T-cell (primary cell): ENCODE results near the gene SOX6. TPM values are rescaled to one million over a fixed set of nuclear protein-coding genes. Genes with fewer than 3 reads are reported as not detected.

Source experiments
- ATAC-seq, 4 experiments: fragments of 200-7000 bp in 3 of 4; fragments of 150-1000 bp in 1 of 4; cut with Tn5 transposase; replicated peaks in 1 of 4; 1 replicate in 3 of 4; 2 replicates in 1 of 4; pipeline ENCODE4 v1.10.0; 2021; ENCODE audit warnings: moderate library complexity in 3 of 4, mild to moderate bottlenecking in 2 of 4, moderate number of reproducible peaks in 1 of 4
- CTCF ChIA-PET, 2 donors: fragments of 300-600 bp; sonication (Branson Sonifier 250); formaldehyde crosslinking; loops; one replicate each; lab custom pipeline; 2022; ENCODE audit warnings: antibody characterized with exemption in 2 of 2; lab: Charles Lee
- POLR2A ChIA-PET, 2 donors: fragments of 300-600 bp; sonication (Branson Sonifier 250); formaldehyde crosslinking; loops; one replicate each; lab custom pipeline; 2022; ENCODE audit warnings: antibody characterized with exemption in 2 of 2; lab: Charles Lee
- DNase-seq, 35 experiments: peaks; one replicate each; pipeline versions ENCODE4 v3.0.0 to v3.0.0-alpha.2; 2013 to 2023
- H3K27ac ChIP-seq: one replicate; pipeline ENCODE4 v1.5.1; 2013; ENCODE audit warnings: low read length
- H3K27me3 ChIP-seq, 2 experiments: replicated peaks in 1 of 2; 1 replicate in 1 of 2; 2 replicates in 1 of 2; pipeline versions ENCODE4 v1.6.1 to v1.7.0; 2013; ENCODE audit warnings: low read length in 1 of 2, mixed read lengths in 1 of 2; ENCODE audit not compliant: control insufficient read depth in 2 of 2, insufficient read depth in 2 of 2; ENCODE audit errors: extremely low read depth in 1 of 2
- H3K36me3 ChIP-seq, 2 donors: 1 replicate in 1 of 2; 2 replicates in 1 of 2; pipeline versions ENCODE4 v1.6.1 to v1.7.0; 2013; ENCODE audit warnings: low read length in 1 of 2; ENCODE audit not compliant: control insufficient read depth in 2 of 2, insufficient read depth in 1 of 2; ENCODE audit errors: extremely low read depth in 1 of 2
- H3K4me1 ChIP-seq, 2 experiments: 1 replicate in 1 of 2; 2 replicates in 1 of 2; pipeline versions ENCODE4 v1.6.1 to v1.7.0; 2013; ENCODE audit warnings: low read length in 2 of 2, mixed read lengths in 1 of 2; ENCODE audit not compliant: insufficient read depth in 2 of 2, control insufficient read depth in 1 of 2; ENCODE audit errors: extremely low read depth in 1 of 2
- H3K4me3 ChIP-seq, 2 donors: 1 replicate in 1 of 2; 2 replicates in 1 of 2; pipeline versions ENCODE4 v1.5.1 to v1.7.0; 2013; ENCODE audit warnings: mild to moderate bottlenecking in 2 of 2, low read length in 1 of 2, moderate library complexity in 1 of 2; ENCODE audit not compliant: control insufficient read depth in 1 of 2; ENCODE audit errors: extremely low read depth in 1 of 2
- H3K9me3 ChIP-seq: 2 replicates; pipeline ENCODE4 v1.7.0; 2013
- H3K27ac Mint-ChIP-seq, 2 donors: one replicate each; pipeline ENCODE4 v1.8.0; 2020 to 2021; ENCODE audit warnings: mild to moderate bottlenecking in 2 of 2, mixed read lengths in 2 of 2
- H3K27me3 Mint-ChIP-seq, 2 donors: one replicate each; pipeline ENCODE4 v1.8.0; 2021 to 2022; ENCODE audit warnings: mixed read lengths in 2 of 2
- H3K36me3 Mint-ChIP-seq: one replicate; pipeline ENCODE4 v1.8.0; 2021; ENCODE audit warnings: mixed read lengths
- H3K4me1 Mint-ChIP-seq, 3 donors: one replicate each; pipeline ENCODE4 v1.8.0; 2020 to 2022; ENCODE audit warnings: mixed read lengths in 3 of 3, mild to moderate bottlenecking in 1 of 3
- H3K4me3 Mint-ChIP-seq, 3 donors: one replicate each; pipeline ENCODE4 v1.8.0; 2020 to 2022; ENCODE audit warnings: mild to moderate bottlenecking in 3 of 3, mixed read lengths in 3 of 3, moderate library complexity in 3 of 3
- H3K9me3 Mint-ChIP-seq, 3 donors: one replicate each; pipeline ENCODE4 v1.8.0; 2020 to 2022; ENCODE audit warnings: mixed read lengths in 3 of 3
- WGBS: methylation state at CpG from one replicate; pipeline ENCODE4 v1.1.5; 2013; ENCODE audit warnings: missing lambda C conversion rate; ENCODE audit not compliant: insufficient coverage; 5-methylcytosine and 5-hydroxymethylcytosine counted together
- total RNA-seq, 35 experiments: library from RNA in 6 of 35; stranded (reverse) in 6 of 35; fragments of 120-200 nt in 1 of 35; gene quantifications; one replicate each; pipeline versions ENCODE4 v1.2.1 to v1.2.4 and lab custom pipeline; 2013 to 2026

SOX6 gene
- total RNA-seq, 5 donors from 2014 or later (not counting 1 experiment from before 2014, with no cell fraction given), result 0.16 TPM; not detected in 4

GRCh38 chr11:16009021-16009420, 347.3 kb downstream of the SOX6 start:
- peaks cover 0 to 8% (median 2%) of the 10 kb centered on the region in 3 donors for H3K9me3 Mint-ChIP-seq
- no peak overlapping the region for H3K27ac Mint-ChIP-seq
- Histone ChIP-seq H3K4me1 (no peaks in the 10 kb centered on the region), H3K36me3 (no peaks in the 10 kb centered on the region), H3K27me3 (no peaks in the 10 kb centered on the region), H3K27ac (no peak overlapping the region), H3K4me3 (no peak overlapping the region), H3K9me3 (no peaks in the 10 kb centered on the region)
- ATAC-seq, result no peak
- CTCF ChIA-PET, result no interaction called here
- H3K27me3 Mint-ChIP-seq, result peaks cover 0 to 3% of the 10 kb centered on the region in 2 donors
- POLR2A ChIA-PET, result no interaction called here
- no CpG with 5 or more reads among the region's 1 CpG for WGBS
- H3K4me1 Mint-ChIP-seq, result no peaks in the 10 kb centered on the region
- no peaks in the 10 kb centered on the region for H3K36me3 Mint-ChIP-seq
- no peak overlapping the region for H3K4me3 Mint-ChIP-seq
- DNase-seq, result no peak

GRCh38 chr11:16007514-16007913, 348.8 kb downstream of the SOX6 start:
- WGBS, result no CpG with 5 or more reads among the region's 3 CpGs
- no peaks in the 10 kb centered on the region for H3K36me3 Mint-ChIP-seq
- Histone ChIP-seq H3K36me3 (no peaks in the 10 kb centered on the region), H3K27ac (no peak overlapping the region), H3K9me3 (no peaks in the 10 kb centered on the region), H3K4me1 (no peaks in the 10 kb centered on the region), H3K4me3 (no peak overlapping the region), H3K27me3 (no peaks in the 10 kb centered on the region)
- H3K27me3 Mint-ChIP-seq, result peaks cover 0 to 3% of the 10 kb centered on the region in 2 donors
- H3K4me3 Mint-ChIP-seq, result no peak overlapping the region
- no peak for ATAC-seq
- ChIA-PET CTCF (no interaction called here), POLR2A (no interaction called here)
- H3K9me3 Mint-ChIP-seq, result peaks cover 0 to 8% (median 2%) of the 10 kb centered on the region in 3 donors
- H3K27ac Mint-ChIP-seq, result no peak overlapping the region
- H3K4me1 Mint-ChIP-seq, result no peaks in the 10 kb centered on the region
- DNase-seq, result no peak

GRCh38 chr11:16002942-16003341, 353.4 kb downstream of the SOX6 start:
- no CpG with 5 or more reads among the region's 1 CpG for WGBS
- no peaks in the 10 kb centered on the region for H3K36me3 ChIP-seq
- CTCF ChIA-PET, result no interaction called here
- no peaks in the 10 kb centered on the region for H3K36me3 Mint-ChIP-seq
- H3K9me3 Mint-ChIP-seq, result peaks cover 0 to 9% (median 0%) of the 10 kb centered on the region in 3 donors
- ATAC-seq (no peak), DNase-seq (no peak)
- H3K27ac ChIP-seq, result no peak overlapping the region
- POLR2A ChIA-PET, result no interaction called here
- H3K27me3 Mint-ChIP-seq, result peaks cover 0 to 3% of the 10 kb centered on the region in 2 donors
- no peak overlapping the region for H3K4me3 ChIP-seq
- H3K27me3 ChIP-seq, result no peaks in the 10 kb centered on the region
- peaks cover 0 to 2% (median 0%) of the 10 kb centered on the region in 3 donors for H3K4me1 Mint-ChIP-seq
- H3K9me3 ChIP-seq, result no peaks in the 10 kb centered on the region
- H3K27ac Mint-ChIP-seq, result no peak overlapping the region
- H3K4me1 ChIP-seq, result no peaks in the 10 kb centered on the region
- H3K4me3 Mint-ChIP-seq, result no peak overlapping the region

GRCh38 chr11:16001899-16002426, 354.4 kb downstream of the SOX6 start:
- DNase-seq (no peak), ATAC-seq (no peak)
- Mint-ChIP-seq H3K36me3 (no peaks in the 10 kb centered on the region), H3K4me1 (peaks cover 0 to 2% (median 0%) of the 10 kb centered on the region in 3 donors), H3K27me3 (no peaks in the 10 kb centered on the region), H3K9me3 (peaks cover 0 to 9% (median 0%) of the 10 kb centered on the region in 3 donors), H3K27ac (no peak overlapping the region), H3K4me3 (no peak overlapping the region)
- no peak overlapping the region for H3K4me3 ChIP-seq
- ChIA-PET CTCF (no interaction called here), POLR2A (no interaction called here)
- H3K27ac ChIP-seq, result no peak overlapping the region
- WGBS, result no CpG with 5 or more reads among the region's 4 CpGs
- H3K27me3 ChIP-seq, result no peaks in the 10 kb centered on the region
- no peaks in the 10 kb centered on the region for H3K36me3 ChIP-seq
- H3K9me3 ChIP-seq, result no peaks in the 10 kb centered on the region
- no peaks in the 10 kb centered on the region for H3K4me1 ChIP-seq

- Histone ChIP-seq H3K36me3 (no peaks in the 10 kb centered on the region), H3K4me3 (no peak overlapping the region), H3K27me3 (no peaks in the 10 kb centered on the region), H3K27ac (no peak overlapping the region), H3K4me1 (no peaks in the 10 kb centered on the region), H3K9me3 (no peaks in the 10 kb centered on the region)
- Mint-ChIP-seq H3K36me3 (no peaks in the 10 kb centered on the region), H3K27ac (no peak overlapping the region), H3K9me3 (peaks cover 0 to 9% (median 0%) of the 10 kb centered on the region in 3 donors), H3K4me1 (peaks cover 0 to 2% (median 0%) of the 10 kb centered on the region in 3 donors), H3K4me3 (no peak overlapping the region), H3K27me3 (no peaks in the 10 kb centered on the region)
- POLR2A ChIA-PET, result no interaction called here
- no peak for DNase-seq
- CTCF ChIA-PET, result no interaction called here
- ATAC-seq, result no peak
- 76% methylated on average over 4 of the region's 4 CpGs for WGBS
These were observed 355.2 kb downstream of the SOX6 start for GRCh38 chr11:16001044-16001568.

GRCh38 chr11:16000065-16000464, 356.3 kb downstream of the SOX6 start:
- CTCF ChIA-PET, result no interaction called here
- H3K27me3 ChIP-seq, result no peaks in the 10 kb centered on the region
- H3K27me3 Mint-ChIP-seq, result no peaks in the 10 kb centered on the region
- H3K9me3 ChIP-seq, result no peaks in the 10 kb centered on the region
- no peaks in the 10 kb centered on the region for H3K36me3 Mint-ChIP-seq
- peaks cover 0 to 5% (median 0%) of the 10 kb centered on the region in 3 donors for H3K9me3 Mint-ChIP-seq
- no peaks in the 10 kb centered on the region for H3K4me1 ChIP-seq
- DNase-seq, result no peak
- H3K36me3 ChIP-seq, result no peaks in the 10 kb centered on the region
- H3K4me3 ChIP-seq, result no peak overlapping the region
- no peak for ATAC-seq
- H3K27ac ChIP-seq, result no peak overlapping the region
- peaks cover 0 to 2% (median 0%) of the 10 kb centered on the region in 3 donors for H3K4me1 Mint-ChIP-seq
- no peak overlapping the region for H3K4me3 Mint-ChIP-seq
- WGBS, result no CpG with 5 or more reads among the region's 1 CpG
- POLR2A ChIA-PET, result no interaction called here
- no peak overlapping the region for H3K27ac Mint-ChIP-seq
